CMK (cell line): ENCODE data around the gene APBB2.

ENCODE experiments used
- DNase-seq: peaks from one replicate; pipeline ENCODE4 v3.0.0-alpha.2; 2010; ENCODE audit warnings: low read depth

APBB2 gene

DNA sequence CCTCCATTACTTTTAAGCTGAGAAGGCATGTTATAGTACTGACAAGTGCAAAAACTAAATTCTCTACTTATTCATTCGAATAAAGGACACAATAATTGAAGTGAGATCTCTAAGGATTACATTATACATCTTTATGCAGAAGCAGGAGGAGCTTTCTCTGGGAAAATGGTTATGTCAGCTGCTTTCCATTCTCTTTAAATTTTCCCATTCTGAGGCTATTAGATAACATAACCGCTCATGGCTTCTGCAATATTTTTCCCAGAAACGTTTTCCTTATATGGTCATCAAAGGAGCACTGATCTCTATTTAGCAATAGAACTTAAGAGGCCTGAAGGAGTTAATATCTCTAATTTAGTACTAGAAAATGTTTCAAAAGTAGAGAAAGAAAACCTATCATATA is 243.0 kb downstream of the APBB2 start:
- no peak for DNase-seq

DNA sequence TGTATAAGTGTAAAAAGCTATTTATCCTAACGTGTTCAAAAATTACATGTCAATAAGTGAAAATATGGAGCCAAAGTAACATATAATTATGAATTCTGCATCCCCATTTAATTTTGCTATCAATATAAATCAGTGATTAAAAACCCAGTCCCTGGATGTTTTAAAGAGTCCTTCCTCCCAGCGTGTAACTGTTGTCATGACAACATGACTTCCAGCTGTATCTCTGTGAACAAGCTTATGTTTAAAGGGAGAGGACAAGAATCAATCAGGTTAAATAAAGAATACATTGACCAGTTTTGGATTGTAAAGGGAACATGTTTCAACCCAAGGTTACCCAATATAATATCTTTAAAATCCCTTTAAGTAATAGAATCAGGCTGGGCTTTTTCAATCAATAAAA is 244.8 kb downstream of the APBB2 start:
- DNase-seq, result no peak

DNA sequence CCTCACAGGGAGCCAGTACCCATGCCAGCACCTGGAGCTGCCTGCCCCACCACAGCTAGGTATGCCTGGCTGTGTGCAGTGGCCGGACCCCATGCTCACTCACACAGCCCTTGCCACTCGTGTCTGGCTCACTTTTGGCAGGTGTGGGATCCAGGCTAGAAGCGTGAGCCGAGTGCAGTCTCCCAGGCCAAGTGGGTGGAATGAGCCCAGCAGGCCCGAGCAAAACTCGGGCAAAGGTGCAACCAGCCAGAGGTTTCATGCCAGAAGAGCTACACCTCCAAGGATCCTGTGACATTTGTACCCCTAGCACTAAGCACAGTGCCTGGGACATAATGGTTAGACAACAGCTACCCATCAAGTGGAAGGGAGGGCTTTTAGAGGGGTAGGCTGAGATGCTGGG is 246.8 kb downstream of the APBB2 start:
- DNase-seq, result no peak

DNA sequence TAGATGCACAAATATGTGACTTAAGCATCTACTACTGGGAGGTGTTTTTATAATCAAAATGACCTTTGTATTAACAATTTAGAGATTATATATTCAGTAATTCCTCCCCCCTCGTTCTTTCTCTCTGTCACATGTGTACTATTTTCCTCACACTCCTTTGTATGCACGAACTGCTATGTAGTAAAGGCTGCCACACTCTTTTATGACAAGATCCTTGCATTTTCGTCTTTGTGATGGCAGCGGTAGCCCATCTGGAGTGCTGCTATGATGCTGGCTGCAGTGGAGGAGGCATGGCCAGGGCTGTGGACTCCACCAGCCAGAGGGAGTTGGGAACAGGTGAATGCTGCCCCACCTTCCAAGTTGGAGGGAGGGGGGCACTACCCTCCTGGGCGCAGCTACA is 248.3 kb downstream of the APBB2 start:
- DNase-seq, result no peak

DNA sequence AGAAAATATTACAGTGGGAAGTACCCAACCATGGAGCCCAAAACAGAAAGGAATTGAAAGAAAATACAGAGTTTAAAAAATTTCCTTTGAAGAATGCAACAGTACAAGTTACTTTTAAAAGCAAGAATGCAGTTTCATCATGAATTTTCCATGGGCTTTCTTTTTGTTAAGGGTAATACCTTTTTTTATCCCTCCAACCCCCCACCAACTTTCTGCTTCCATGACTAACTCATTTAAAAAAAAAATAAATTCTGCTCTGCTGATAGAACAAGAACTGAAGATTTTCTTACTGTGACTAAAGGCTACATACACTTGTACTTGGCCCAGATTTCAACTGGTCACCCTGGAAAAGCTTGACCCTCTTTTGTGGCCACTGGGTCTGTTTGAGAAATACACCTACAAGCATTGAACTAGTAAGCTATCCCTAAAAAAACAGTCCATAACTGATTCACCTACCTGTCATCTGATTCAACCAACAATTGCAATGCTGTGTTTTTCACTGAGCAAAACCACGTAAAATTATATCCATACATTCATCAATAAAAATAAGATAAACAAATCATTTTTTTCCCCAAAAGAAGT is 250.4 kb downstream of the APBB2 start:
- DNase-seq, result no peak

DNA sequence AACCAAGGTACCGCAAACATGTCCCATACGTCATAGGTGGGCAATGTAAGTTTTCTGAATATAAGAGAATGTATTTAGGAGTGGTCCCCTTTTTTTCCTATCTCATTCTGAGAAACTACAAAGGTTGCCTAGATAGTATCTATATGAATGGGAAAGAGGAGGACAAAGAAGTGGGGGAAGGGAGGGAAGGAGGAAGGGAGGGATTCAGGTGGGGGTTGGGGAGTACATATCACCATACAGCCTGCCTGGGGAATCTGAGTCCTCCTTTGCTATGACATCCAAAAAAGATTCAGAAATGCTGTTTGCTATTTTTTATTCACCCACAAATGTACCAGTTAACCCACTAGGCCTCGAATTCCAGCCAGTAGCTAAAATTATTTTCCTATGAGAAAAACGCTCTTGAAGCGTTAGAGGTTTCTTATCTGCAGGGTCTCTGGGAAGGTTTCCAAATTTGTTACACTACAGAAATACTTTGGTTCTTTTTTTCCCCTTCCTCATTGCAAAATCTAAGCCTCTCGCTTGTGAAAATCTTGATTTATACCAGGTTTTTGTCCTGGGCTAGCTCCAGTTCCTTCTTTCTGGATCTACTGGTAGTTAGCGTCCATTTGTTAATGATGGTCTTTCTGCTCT is 251.7 kb downstream of the APBB2 start:
- DNase-seq, result no peak

DNA sequence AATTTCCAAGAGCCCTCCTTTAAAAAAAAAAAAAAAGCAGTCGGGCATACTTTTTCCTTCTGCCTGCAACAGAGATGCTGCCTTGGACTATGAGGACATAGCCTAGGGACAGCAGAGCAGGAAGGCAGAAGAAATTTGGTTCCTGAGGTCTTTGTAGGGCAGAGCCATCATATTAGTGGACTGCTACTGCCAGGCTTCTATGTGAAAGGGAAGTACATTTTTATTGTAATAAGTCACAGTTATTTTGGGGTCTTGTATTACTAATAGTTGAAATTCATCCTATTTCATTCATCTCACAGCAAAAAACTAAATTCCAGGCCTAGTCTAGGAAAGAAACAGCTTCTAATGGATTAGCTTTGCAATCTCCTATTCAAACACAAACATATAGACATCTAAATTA is 253.4 kb downstream of the APBB2 start:
- DNase-seq, result no peak

DNA sequence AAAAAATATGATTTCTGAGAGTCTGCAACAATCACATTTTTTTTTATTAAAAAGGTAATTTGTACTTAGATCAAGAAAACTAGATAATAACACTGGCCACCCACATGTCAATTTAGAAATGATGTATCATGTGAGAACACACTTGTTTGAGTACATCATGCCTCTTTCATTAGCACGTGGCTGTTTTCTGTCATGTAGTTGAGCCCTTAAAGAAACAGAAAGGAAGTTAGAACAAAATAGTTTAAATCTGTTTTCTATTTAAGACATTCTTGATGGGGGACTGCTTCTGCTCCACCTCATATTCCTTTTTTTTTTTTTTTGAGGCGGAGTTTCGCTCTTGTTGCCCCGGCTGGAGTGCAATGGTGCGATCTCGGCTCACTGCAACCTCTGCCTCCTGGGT is 257.1 kb downstream of the APBB2 start:
- no peak for DNase-seq

DNA sequence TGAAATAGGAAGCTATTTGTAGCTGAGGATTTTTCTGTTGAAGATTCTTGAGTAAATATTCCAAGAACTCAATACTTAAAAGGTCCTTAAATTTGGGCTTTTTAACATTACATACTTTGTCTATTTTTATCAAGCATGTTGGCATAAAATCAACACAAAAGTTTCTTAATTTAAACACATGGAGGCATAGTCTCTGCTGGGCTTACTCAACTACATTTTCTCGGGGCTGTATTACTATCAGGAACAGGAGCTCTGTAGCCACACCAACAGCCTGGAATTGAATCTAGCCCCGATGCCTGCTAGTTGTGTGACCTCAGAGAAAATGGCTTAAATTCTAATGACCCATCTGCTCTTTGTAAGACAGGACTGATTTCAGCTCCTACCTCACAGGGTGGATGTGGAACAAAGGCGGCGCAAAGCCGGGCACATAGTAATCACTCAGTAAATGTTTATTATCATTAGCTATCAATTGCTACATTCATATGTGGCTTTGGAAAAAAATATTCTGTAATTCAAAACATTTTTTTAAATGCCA is 257.6 kb downstream of the APBB2 start:
- DNase-seq, result no peak

DNA sequence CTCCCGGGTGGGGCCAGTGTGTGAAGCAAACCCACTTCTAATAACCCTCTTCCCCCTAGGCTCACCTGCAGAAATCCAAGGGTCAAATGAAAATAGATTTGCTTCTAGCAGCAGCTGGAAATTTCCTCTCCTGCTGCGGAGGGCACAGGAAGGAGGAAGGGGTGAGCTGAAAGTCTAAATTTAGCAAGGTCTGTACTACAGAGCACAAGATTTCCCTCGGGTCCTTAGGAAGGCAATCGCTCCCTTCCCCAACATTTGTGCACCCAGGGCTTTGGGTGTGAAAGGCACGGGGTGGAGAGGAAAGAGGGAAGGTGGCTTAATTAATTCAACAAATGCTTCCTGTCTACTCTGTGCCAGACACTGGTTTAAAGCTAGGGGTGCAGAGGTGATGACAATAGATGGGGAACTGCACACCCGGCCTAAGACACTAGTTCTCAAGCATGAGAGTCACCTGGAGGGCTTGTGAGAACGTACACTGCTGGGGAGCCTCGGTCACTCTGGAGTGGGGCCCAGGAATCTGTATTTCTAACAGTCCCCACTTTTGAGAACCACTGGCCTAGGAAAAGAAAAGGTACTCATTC is 260.2 kb downstream of the APBB2 start:
- no peak for DNase-seq

DNA sequence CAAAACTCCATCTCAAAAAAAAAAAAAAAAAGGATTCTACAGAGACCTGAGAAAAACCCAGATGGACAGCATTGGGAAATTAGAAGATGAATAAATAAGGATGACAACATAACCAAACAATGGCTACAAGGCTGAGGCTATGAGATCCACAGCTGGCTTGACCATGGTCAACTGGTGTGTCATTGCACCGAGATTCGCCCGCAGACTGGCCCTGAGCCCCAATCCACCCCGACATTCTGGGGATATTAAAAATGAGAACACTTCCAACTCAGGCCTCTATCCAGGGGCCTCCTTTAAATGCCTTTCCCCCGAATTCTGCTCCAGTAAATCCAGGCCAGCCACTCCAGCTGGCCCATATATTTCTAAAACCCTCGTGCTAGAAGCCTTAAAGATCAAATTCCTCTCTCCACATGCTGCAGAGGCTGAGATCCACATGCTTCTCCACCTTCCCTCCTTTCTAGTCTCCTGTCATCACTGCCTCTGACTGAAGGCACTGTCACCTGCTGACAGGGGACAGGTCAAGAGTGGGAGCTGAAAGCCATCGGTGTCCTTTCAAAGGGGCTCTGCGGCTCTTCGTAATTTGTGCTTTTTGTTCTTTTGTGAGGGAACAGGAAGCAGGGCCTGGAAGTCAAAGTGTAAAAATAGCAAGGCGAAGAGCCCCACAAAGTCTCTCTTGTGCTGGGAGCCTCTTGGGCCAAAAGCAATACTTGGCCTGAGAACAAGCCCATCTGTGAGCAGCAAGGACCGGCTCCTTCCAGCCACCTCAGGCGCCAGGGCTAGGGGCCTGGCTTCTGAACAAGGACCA is 260.9 kb downstream of the APBB2 start:
- DNase-seq, result no peak

DNA sequence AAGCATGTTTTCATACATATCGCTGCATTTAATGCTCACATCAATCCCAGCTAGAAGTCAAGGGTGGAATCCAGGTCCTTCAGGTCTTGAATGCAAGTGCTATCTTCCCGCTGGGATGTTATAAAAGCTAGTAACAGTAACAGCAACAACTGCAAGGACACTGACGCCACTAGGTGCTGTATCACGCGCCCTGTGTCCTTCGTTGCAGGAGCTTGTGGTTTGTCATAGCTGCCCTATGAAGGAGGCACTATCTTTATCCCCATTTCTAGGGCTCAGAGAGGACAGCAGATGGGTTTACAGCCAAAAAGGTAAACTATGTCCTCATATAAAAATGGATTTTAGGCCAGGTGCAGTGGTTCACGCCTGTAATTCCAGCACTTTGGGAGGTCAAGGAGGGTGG is 261.7 kb downstream of the APBB2 start:
- DNase-seq, result no peak

DNA sequence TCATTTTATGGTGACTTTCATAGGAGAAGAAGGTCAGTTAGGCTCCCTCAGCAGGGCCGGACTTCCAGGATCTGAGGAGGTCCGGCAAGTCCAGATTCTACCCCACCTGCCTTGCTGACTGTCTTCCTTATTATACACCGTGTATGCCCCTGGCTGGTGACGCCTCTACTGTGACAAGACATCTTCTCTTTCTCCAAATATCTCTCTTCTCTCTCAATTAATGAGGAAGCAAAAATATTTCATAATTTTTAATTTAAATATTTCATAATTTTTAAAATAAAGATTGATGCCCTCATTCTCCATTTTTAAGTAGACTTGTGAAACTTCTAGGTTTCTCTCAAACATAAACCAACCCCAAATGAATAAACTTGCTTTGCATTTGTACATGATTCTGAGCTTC is 262.1 kb downstream of the APBB2 start:
- DNase-seq, result no peak

DNA sequence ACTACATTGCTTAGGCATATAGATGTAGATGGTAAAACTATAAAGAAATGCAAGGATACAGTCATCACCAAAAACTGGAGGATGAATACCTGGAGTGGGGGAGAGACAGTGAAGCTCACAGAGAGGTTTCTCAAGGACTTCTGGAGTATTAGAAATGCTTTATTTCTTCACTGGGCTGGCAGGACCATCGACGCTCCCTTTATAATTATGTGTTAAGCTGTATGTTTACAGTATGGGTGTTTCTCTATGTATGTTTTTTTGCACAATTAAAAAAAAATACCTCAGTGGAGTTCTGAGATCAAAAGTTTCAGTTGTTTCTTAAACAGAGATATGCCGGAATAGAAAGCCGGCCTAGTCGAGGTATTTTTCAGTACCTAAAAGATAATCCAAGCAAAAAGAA is 263.3 kb downstream of the APBB2 start:
- no peak for DNase-seq

DNA sequence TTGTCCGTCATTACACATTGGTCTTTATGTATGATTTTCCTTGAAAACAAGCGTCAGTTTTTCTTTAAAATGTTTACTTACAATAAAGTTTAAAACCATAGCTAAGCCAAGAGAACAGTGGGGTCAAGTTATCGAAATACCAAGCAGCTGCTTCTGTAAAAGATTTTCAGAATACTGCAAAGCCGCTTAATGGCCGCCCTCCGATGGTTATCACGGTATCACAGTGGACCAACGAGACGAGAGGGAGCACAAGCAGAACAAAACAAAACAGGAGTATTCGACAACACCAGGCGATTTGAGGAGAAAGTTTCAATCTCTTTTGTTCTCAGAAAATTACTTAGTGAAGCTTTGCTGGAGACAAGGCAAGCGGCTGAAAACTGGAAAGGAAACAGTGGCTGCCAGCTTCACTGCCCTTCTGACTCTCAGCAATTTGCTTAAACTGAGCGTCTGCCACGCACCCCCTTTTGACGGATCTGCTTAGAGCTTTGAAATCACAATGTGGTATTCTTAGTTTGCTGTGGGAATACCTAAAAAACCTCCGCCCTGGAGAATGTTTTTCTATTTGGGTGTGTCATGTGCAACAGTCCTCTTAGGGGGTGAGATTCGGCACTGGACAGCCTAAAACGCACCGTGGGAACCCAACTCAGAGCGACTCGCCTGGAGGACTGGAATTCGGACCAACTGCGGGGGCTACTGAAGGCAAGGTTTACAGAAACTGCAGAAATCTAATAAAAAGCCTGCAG is 264.8 kb downstream of the APBB2 start:
- DNase-seq, result no peak

DNA sequence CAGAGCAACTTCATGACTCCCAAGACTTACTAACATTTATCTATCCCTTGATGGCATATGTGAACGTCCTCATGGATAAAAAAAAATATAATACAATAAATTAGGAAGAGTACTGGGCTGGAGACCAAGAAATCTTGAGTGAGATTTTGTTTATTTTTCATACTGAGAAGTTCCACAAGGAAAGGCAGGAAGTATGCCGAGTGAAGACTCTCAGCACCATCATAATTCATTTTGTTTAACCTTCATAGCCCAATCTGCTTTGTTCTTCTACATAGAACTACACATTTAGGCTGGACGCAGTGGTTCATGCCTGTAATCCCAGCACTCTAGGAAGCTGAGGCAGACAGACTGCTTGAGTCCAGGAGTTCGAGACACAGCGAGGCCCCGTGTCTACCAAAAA is 266.3 kb downstream of the APBB2 start:
- no peak for DNase-seq

DNA sequence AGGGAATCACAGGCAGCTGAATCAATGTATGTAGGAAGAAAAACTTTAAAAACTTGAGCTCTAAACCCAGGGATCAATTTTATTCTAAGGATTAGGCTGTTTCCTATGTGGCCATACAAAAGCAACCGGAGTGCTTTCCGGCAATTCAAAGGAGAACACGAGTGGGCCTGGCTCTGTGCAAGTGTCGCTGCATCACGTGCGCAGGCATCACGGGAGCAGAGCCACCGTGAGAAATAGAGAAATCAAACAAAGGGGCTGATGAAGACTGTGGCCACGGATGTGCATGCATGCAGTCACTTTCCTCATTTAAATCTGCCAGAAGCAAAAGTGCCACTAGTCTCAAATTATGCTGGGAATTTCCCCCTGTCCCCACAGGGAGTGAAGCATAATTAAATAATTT is 267.7 kb downstream of the APBB2 start:
- DNase-seq, result no peak

DNA sequence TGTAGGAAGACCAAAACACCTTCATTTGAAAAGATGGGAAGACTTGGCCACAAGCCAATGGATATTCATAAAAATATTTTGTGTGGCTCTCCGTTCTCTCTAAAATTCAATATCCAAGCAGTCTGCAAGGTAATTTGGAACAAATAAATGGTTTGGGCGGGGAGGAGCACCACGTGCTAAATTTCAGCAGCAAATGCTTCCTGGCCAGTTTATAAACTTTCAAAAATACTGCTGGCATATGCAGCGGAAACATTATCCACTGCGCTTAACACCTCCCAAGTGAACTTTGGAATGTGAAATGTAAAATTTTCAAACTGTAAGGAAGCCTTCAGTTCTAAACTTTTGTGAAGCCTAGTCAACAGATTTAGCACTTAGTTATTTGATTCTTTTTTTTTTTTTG is 273.6 kb downstream of the APBB2 start:
- DNase-seq, result no peak

DNA sequence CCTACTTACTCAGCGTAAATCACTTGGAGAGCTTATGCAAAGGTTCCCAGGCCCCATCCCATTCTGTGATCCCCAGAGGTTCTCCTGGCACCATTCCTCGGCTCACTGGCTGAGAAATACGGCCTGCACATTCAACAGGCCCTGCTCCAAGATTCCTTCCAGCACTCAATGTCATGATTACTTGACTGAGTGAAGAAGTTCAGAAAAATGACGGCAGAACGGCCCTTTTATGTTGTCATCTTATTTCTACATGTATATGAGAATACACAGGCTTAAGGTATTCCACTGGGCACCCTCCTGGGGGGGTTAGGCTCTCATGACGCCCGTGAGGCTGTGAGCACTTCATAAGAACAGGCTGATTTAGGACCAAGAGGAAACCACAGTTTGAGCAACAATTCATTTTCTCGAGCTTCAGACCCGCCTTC is 274.0 kb downstream of the APBB2 start:
- DNase-seq, result no peak

DNA sequence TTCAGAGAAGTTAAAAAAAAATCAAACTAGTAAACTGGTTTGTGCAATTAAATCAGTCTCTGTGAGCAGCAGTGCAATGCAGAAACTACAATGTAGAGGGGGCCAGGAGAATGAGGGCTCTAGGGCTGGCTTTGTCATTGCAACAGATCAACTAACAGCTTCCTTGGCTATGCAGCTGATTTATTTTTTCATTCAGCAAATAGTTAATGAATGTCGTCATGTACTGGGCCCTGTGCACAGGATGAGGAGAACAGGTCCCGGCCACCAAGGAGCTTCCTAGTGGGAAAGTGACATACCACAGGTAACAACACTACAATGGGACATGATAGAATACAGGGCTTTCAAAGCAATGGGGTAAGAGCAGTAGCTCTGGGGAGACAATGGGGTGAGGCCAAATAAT is 274.5 kb downstream of the APBB2 start:
- no peak for DNase-seq

DNA sequence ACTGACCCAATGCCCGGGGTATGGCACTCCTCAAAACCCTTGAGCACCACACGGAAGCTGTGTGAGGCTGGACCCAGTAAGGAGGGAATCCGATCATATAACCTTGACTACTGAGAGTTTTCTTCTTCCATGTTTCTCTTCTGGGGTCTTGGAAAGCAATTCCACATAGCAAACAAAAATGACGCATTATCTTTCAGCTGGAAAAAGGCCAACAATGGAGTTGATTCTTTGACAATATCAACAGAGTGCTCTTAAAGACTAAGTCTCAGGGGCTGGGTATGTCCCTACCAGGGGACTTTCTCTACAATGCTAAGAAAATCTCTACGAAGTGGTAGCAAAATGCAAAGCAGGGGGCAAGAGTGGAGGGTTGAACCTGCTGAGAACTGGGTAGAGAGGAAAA is 276.0 kb downstream of the APBB2 start:
- no peak for DNase-seq

DNA sequence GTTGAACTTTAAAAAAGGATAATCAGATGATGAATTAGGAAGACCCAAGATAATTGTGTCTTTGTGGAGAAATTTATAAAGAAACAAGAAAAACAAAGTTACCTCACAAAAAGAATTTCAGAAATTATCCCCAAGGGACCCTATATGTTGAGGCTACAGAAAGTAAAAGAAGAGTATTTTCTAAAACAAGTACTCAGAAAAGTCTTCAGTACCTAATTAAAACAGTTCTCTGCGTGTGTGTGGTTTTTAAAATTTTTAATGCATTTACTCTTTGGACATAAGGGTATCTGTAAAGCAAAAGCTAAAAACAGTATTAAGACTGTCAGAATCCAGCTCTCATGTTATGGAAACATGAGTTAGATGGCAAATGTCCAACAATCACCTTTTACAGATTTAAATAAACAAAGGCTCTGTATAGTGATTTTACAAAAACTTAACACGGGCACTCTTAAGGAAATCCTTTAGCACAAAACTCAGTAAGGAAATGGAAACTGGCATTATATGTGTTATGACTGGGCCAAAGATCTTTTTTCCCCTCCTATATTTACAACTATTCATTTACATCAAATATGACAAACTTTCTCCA is 277.1 kb downstream of the APBB2 start:
- no peak for DNase-seq
